Measurements from ENCODE around the gene ZBED2. TPM values are rescaled to one million over a fixed set of nuclear protein-coding genes. Genes with fewer than 3 reads are reported as not detected.
A peak's percentile ranks its signal among the peaks of the same experiment; 100 is the strongest.

Gene ZBED2
- total RNA-seq, 4 donors from 2014 or later: 4.2 to 9.4 (median 6.2) TPM

GRCh38 chr3:111598139-111598538, 3.0 kb upstream of the ZBED2 start:
- peaks cover 3 to 37% (median 8%) of the 10 kb centered on the region in 3 donors for H3K4me1 ChIP-seq
- no peaks in the 10 kb centered on the region for H3K36me3 ChIP-seq
- DNase-seq: no peak
- H3K9me3 ChIP-seq: no peaks in the 10 kb centered on the region
- H3K27ac ChIP-seq: no peak overlapping the region
- no peaks in the 10 kb centered on the region for H3K27me3 ChIP-seq
- no peak for TF ChIP-seq CTCF (IDR thresholded peaks at IDR 0.05)
- no peak for TF ChIP-seq POLR2A (IDR thresholded peaks at IDR 0.05)
- intact Hi-C loops (cut with DNase I): no loop called here
- 9 to 37% methylated on average over 1 of the region's 1 CpG for WGBS, 2 donors
- H3K4me3 ChIP-seq: no peak overlapping the region

GRCh38 chr3:111596328-111596727, 1.2 kb upstream of the ZBED2 start:
- Histone ChIP-seq H3K36me3 (no peaks in the 10 kb centered on the region), H3K27ac (no peak overlapping the region), H3K27me3 (no peaks in the 10 kb centered on the region), H3K4me1 (peaks cover 3 to 40% (median 8%) of the 10 kb centered on the region in 3 donors), H3K4me3 (no peak overlapping the region), H3K9me3 (no peaks in the 10 kb centered on the region)
- intact Hi-C loops (cut with DNase I): no loop called here
- WGBS, 2 donors: 81 to 83% methylated on average over 4 of the region's 4 CpGs
- no peak for TF ChIP-seq POLR2A (IDR thresholded peaks at IDR 0.05)
- TF ChIP-seq CTCF (IDR thresholded peaks at IDR 0.05): no peak
- DNase-seq: no peak

- peaks cover 5 to 45% (median 8%) of the 10 kb centered on the region in 3 donors for H3K4me1 ChIP-seq
- intact Hi-C loops (cut with DNase I): no loop called here
- H3K9me3 ChIP-seq: no peaks in the 10 kb centered on the region
- TF ChIP-seq POLR2A (IDR thresholded peaks at IDR 0.05): no peak
- TF ChIP-seq CTCF (IDR thresholded peaks at IDR 0.05): no peak
- no peaks in the 10 kb centered on the region for H3K27me3 ChIP-seq
- 0% methylated on average over 1 of the region's 1 CpG for WGBS, 2 donors
- no peak for DNase-seq
- H3K4me3 ChIP-seq: peak overlapping the region in 2 of 4 donors; percentile 17 to 32
- H3K27ac ChIP-seq: peak overlapping the region in 3 of 4 donors; percentile 32 to 67 (median 44)
- H3K36me3 ChIP-seq: no peaks in the 10 kb centered on the region
Observed at GRCh38 chr3:111594781-111595180, 365 bp downstream of the ZBED2 start.

GRCh38 chr3:111594205-111594604, 941 bp downstream of the ZBED2 start:
- no peak for DNase-seq
- H3K27me3 ChIP-seq: no peaks in the 10 kb centered on the region

GRCh38 chr3:111593666-111594065, 1.5 kb downstream of the ZBED2 start:
- Histone ChIP-seq H3K4me1 (peaks cover 8 to 52% (median 11%) of the 10 kb centered on the region in 3 donors), H3K36me3 (no peaks in the 10 kb centered on the region), H3K27ac (peak overlapping the region in 3 of 4 donors; percentile 44 to 67 (median 50)), H3K9me3 (no peaks in the 10 kb centered on the region), H3K4me3 (peak overlapping the region in 3 of 4 donors; percentile 14 to 32 (median 30)), H3K27me3 (no peaks in the 10 kb centered on the region)
- TF ChIP-seq CTCF (IDR thresholded peaks at IDR 0.05) (no peak), POLR2A (IDR thresholded peaks at IDR 0.05) (no peak)
- intact Hi-C loops (cut with DNase I): no loop called here
- DNase-seq: no peak
- 63% methylated on average over 7 of the region's 9 CpGs for WGBS, 2 donors

More at GRCh38 chr3:111594205-111594604, 941 bp downstream of the ZBED2 start:
- WGBS, 2 donors: 30 to 60% methylated on average over 2 of the region's 2 CpGs
- Histone ChIP-seq H3K9me3 (no peaks in the 10 kb centered on the region), H3K27ac (peak overlapping the region in 3 of 4 donors; percentile 44 to 67 (median 50)), H3K36me3 (no peaks in the 10 kb centered on the region), H3K4me1 (peaks cover 8 to 51% (median 10%) of the 10 kb centered on the region in 3 donors), H3K4me3 (peak overlapping the region in 2 of 4 donors; percentile 30 to 32)
- intact Hi-C loops (cut with DNase I): no loop called here
- TF ChIP-seq CTCF (IDR thresholded peaks at IDR 0.05) (no peak), POLR2A (IDR thresholded peaks at IDR 0.05) (no peak)
